Esophagus squamous epithelium (tissue), 4 donors: ENCODE measurements around the gene RABGAP1.

Source experiments
- POLR2A ChIP-seq, 4 donors: fragments of 450-650 bp; IDR thresholded peaks; one replicate each; pipeline ENCODE4 v1.6.1; 2017; ENCODE audit warnings: antibody characterized with exemption in 4 of 4, mild to moderate bottlenecking in 4 of 4, moderate library complexity in 3 of 4
- TF ChIP-seq, protein P1 (sequence below), 6 experiments: fragments of 450-650 bp in 4 of 6; fragments of 200-600 bp in 2 of 6; sonication (generic) in 2 of 6; IDR thresholded peaks; one replicate each; pipeline ENCODE4 v1.5.1; 2016 to 2019; ENCODE audit warnings: antibody characterized with exemption in 6 of 6, mild to moderate bottlenecking in 4 of 6, moderate library complexity in 4 of 6

DNA sequence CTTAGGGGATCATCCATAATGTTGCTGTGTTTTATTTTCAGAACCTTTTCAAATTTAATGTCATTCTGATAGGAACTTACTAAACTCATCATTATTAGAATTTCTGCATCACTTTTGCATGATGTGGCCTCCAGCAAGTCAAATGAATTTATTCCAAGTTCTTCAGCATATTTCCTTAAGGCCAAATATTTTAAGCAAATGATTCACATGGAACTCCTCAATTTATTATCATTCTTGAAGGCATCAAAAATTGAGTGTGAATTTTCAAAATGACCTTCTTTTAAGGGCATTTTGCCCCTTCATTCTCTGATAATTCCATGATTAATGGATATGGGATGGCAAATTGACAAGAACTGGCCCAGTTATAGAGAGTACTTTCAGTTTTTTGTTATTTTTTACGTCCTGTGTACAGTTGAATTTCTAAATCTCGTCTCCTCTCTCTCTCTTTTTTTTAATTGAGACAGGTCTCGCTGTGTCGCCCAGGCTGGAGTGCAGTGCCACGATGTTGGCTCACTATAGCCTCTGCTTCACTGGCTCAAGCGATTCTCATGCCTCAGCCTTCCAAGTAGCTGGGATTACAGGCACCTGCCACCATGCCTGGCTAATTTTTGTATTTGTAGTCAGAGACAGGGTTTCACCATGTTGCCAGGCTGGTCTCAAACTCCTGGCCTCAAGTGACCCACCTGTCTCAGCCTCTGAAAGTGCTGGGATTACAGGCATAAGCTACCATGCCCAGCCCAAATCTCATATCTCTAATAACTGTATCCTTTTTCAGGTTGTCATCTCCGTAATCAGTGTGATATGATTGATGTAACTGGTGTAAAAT is 121.7 kb downstream of the RABGAP1 start:
- TF ChIP-seq, protein P1, sequence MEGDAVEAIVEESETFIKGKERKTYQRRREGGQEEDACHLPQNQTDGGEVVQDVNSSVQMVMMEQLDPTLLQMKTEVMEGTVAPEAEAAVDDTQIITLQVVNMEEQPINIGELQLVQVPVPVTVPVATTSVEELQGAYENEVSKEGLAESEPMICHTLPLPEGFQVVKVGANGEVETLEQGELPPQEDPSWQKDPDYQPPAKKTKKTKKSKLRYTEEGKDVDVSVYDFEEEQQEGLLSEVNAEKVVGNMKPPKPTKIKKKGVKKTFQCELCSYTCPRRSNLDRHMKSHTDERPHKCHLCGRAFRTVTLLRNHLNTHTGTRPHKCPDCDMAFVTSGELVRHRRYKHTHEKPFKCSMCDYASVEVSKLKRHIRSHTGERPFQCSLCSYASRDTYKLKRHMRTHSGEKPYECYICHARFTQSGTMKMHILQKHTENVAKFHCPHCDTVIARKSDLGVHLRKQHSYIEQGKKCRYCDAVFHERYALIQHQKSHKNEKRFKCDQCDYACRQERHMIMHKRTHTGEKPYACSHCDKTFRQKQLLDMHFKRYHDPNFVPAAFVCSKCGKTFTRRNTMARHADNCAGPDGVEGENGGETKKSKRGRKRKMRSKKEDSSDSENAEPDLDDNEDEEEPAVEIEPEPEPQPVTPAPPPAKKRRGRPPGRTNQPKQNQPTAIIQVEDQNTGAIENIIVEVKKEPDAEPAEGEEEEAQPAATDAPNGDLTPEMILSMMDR (IDR thresholded peaks at IDR 0.05), result no peak
- no peak for TF ChIP-seq POLR2A (IDR thresholded peaks at IDR 0.05)
